ENCODE results near the gene PUM1.

PUM1 gene

GRCh38 chr1:30887485-30888315 lies 177.8 kb downstream of the PUM1 start:
- DNase-seq = no peak

GRCh38 chr1:30886710-30887428 lies 178.6 kb downstream of the PUM1 start:
- DNase-seq = no peak

- no peak for DNase-seq
Measured at GRCh38 chr1:30885570-30886522, 179.7 kb downstream of the PUM1 start.

DNA sequence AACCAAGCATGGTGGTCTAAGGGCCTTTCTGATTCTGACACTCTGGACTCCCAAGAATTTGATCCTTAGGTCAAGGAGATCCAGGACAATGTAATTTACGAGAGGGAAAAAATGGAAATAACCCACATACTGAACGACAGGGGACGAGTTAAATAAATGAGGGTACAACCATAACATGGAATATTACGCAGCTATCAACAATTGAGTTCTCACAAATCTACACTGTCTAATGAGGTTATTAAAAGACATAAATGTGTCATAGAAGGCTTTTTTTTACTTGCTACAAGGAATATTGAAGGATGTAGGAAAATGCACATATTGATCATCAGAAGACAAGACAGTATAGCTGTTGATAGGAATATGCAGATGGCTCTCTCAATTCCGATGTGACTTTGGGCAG lies 180.8 kb downstream of the PUM1 start:
- DNase-seq = no peak

DNA sequence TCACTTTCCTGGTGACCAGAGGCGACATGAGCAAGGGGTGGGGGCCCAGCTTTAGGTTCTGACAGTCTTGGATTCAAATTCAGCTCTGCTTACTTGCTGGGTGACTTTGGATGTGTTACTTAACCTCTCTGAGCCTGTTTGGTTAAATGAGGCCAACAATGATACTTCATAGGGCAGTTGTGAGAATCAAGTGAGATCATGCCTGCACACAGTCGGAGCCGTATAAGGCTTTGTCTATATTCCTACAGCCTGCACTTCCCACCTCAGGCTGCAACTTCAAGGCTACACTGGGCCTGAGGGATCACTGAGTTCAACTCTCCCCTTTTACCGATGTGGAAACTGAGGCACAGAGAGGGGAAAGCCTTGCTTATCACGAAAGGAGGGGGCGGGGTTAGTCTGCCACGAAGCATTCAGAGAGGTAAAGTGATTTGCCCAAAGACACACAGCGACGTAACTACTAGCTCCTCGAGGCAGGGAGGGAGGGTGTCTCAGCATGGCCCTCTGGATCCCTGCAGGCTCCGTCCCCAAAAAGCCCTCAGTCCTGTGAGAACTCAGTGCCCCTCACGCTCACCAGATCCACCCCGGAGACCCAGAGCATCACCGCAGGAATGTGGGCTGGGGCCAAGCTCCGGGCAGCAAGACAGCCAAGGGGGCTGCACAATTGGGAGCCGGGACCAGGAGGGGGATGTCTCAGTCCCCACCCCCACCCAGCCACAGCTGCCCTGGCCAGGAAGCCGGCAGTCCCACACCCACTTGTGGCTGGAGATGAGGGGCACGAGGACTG lies 181.9 kb downstream of the PUM1 start:
- DNase-seq = no peak

GRCh38 chr1:30882678-30883388 lies 182.7 kb downstream of the PUM1 start:
- no peak for DNase-seq
